ENCODE measurements around the gene BTBD6.

Gene BTBD6

DNA sequence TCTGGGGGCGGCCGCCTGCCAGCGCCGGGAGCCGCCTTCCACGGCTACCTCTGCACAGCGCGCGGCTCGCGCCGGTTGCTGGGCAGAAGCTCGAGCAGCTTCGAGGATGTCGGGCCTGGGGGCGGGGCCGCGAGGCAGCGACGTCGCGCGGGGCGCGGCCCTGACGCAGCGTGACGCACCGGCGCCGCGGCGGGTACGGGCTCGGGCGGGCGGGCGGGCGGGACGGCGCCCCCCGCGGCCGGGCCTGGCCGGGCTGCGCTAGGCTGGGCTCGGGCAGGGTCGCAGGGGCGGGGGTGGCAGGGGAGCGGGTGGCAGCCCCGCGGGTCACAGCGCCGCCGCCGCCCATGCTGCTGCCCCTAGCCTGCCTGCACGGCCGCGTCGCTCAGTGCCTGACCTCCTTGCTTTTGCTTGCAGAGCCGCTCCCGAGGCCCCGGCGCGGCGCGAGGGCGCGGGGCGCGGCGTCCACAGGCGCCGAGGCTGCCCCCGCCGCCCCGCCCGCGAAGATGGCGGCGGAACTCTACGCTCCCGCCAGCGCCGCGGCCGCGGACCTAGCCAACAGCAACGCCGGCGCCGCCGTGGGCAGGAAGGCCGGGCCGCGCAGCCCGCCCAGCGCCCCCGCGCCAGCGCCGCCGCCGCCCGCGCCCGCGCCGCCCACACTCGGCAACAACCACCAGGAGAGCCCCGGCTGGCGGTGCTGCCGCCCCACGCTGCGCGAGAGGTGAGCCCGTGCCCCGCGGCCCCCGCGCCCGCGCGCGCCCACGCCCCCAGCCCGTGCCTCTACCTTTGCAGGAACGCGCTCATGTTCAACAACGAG, at the start of gene BTBD6:
Gene BTBD6 (plus strand): TSS at position 166 of the 814 bp plus-strand sequence. CDS start 179 bp downstream, at position 345.
- DNase-seq (ENCODE audit: low read depth in 1 of 2, low spot score in 1 of 2) = peak; percentile 76 to 85

DNA sequence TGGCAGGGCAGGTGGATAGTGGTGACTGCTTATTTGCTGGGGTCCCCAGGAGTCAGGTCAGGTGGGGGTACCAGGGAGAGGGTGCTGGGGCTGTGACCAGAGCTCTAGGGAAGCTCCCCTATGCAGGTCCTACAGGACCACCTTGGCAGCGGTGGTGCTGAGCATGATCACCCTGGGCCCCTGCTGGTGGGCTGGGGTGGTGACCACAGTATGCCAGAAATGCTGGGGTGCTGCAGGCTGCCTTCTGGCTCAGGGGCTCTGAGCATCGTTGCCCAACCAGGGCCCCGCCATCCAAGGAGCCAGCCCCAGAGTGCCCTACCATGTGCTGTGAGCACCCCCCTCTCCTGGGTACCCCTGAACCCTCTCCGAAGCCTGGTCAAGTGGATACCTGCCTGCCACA, 49.7 kb upstream of the BTBD6 start:
- DNase-seq (ENCODE audit: low read depth in 1 of 2, low spot score in 1 of 2) = no peak

- DNase-seq (ENCODE audit: low read depth in 1 of 2, low spot score in 1 of 2) = no peak
These were observed 49.2 kb upstream of the BTBD6 start for GRCh38 chr14:105199093-105199492.

DNA sequence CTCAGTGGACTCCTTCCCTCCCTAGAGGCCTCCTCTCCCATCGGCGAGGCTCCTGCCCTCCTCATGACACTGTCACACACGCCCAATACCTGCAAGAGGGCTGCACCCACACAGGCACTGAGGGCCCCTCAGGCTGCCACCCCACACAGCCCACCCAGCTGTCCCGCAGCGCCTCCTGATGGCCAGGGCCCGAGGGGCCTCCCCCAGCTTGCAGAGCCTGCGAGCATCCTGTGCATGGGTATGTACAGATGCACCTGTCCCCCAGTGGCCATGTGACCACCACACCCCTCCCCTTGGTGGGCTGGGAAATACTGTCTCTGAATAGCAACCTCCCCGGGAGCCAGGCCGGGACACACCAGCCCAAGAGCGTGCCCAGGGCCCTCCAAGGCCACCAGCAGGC, 48.3 kb upstream of the BTBD6 start:
- no peak for DNase-seq (ENCODE audit: low read depth in 1 of 2, low spot score in 1 of 2)

- no peak for DNase-seq (ENCODE audit: low read depth in 1 of 2, low spot score in 1 of 2)
These were observed 47.7 kb upstream of the BTBD6 start for GRCh38 chr14:105200641-105201040.

DNA sequence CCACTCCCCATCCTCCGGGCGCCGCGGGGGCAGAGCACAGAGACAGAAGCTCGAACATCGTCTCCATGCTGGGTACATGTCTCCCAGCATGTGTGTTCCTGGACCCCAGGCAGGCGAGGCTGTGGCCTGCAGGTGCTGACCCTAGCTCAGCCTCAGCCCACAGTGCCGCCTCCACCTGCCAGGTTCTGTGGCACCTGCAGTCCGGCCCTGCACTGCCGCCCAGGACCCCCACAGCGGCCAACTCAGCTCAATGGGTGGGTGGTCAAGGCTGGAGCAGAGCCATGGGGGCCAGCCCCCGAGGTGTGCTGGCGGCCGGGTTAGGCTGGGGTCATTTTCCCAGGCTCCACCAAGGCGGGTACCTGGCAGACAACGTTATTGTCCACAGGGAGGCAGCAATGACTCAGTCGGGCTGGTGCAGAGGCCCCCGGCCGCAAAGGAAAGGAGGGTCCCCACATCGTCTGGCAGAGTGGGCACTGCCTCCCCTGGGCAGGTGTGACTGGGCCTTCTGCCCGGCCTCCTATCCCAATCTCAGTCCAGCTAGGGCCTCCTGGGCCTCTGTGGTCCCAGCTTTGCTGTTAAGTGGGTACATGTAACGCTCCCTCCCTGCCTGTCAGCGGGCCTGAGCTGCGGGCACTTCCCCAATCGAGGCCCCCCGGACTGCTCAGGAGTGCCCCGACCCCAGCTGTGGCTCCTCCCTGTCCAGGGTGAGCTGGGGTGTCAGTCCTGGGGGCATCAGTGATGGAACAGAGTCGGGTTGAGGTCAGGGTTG, 47.0 kb upstream of the BTBD6 start:
- DNase-seq (ENCODE audit: low read depth in 1 of 2, low spot score in 1 of 2) = no peak

- no peak for DNase-seq (ENCODE audit: low read depth in 1 of 2, low spot score in 1 of 2)
These were observed 46.3 kb upstream of the BTBD6 start for GRCh38 chr14:105201925-105202513.

DNA sequence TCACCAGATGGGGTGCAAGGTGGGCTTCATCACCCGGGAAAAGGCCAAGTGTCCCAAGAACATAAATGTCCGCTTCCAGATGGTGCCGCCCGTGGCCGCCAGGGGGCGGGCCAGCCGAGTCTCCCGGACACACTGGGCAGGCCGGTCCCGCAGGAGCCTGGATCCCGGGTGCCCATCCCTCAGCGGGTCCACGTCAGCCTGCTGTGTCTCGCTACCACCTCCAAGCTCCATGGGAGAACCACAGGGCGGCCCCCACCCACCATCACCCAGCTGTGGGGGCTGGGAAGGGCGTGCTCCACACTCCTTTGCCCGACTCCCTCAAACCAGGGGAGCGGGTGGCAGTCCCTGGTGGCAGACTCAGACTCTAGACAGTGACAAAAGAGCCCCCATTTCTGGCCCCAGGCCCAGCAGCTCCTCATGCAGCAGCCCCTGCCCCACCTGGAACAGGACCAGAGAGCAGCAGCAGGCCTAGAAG, 45.2 kb upstream of the BTBD6 start:
- DNase-seq (ENCODE audit: low read depth in 1 of 2, low spot score in 1 of 2) = peak; percentile 26 to 52

GRCh38 chr14:105203701-105204100, 44.6 kb upstream of the BTBD6 start:
- DNase-seq (ENCODE audit: low read depth in 1 of 2, low spot score in 1 of 2) = no peak

DNA sequence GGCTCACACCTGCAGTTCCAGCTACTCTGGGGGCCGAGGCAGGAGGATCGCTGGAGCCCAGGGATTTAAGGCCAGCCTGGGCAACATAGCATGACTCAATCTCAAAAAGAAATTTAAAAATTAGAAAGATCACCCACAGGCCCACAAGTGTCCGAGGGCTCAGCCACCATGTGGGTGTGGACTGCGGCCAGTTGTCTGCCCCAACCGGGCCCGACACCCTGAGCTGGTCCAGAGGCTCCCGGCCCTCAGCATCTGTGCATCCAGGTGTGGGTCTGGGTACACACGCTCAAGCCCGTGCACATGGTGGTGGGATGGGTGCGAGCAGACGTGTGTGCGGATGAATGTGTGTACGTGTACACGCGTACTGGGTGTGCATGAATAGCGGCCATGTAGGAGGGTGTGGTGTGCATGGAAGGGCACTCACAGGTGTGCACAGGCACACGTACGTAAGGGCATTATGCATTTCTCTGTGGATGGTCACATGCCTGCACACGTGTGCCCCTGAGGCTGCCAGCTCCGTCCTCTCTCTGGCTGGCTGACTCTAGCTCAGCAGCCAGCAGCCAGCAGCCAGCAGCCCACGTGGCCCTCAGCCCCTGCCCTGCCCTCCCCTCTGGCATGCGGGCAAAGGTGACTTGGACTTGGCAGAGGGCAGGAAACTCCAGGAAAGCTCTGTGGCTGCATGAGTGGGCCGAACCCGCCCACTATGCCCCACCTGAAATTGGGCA, 44.0 kb upstream of the BTBD6 start:
- DNase-seq (ENCODE audit: low read depth in 1 of 2, low spot score in 1 of 2) = no peak

DNA sequence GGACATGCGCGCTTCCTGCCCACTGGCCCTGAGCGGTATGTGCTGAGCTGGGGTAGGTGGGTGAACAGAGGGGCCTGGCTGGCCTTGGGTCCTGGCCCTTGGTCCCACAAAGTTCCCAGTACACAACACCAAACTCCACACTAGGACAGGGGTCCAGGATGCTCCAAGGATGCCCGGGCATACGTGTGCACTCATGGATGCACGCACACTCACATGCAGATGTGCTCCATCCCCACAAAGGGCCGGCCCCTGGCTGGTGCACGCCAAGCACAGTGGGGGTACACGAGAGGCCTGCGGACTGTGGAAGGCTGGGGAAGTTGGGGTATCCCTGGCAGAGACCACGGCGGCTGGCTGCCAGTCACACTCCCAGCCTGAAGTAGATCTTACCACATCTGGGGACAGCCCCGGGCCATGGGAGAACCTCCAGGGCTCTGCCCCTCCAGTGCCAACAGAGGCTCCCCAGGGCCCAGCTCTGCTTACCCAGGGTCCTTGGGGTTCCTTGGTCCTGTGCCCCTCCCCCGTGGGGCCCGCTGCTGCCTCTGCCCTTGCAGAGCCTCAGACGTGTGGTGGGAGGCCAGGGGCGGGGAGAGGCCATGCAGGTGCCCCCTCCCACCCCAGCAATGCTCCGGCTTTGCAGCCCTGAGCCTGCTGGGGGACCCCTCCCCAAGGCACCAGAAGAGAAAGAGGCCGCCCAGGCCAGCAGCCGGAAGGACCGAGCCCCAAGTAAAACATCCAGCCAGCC, 43.2 kb upstream of the BTBD6 start:
- no peak for DNase-seq (ENCODE audit: low read depth in 1 of 2, low spot score in 1 of 2)

DNA sequence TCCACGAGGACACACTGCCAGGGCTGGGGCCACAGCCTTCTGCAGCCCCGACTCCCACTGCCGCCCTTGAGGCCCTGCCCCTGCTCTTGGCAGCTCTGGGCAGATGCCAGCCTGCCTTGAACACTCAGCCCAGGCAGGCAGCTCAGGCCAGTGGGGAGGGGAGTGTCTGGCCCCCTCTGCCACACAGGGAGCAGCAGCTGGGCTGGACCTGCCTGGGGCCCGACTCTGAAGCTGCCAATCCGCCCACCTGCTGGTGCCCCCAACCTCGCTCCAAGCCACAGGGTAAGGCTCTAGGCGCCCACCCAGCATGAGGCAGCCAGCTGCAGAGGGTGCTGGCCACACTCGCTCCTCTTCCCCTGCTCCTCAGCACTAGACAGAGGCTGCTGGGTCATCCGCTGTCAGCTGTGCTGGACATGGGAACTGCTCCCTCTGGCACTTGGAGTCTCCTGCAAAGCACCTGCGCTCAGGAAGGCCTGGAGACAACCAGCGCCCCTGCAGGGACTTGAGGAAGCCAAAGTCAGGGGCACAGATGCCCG, 42.6 kb upstream of the BTBD6 start:
- DNase-seq (ENCODE audit: low read depth in 1 of 2, low spot score in 1 of 2) = no peak

DNA sequence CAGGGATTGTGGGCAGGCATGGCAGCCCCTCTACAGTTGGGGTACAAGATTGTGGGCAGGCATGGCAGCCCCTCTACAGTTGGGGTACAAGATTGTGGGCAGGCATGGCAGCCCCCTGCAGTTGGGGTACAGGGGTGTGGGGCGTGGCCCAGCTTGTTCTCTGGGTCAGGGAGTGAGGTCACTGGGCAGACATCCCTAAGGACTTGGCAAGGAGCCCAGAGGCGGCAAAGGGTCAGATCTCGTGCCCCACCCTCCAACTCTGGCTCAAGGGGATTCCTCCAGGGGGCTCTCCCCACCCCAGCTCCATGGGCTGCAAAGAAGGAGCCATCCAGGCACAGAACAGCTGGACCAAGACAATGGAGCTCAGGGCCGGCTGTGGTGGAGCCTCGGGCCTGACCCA, 41.5 kb upstream of the BTBD6 start:
- no peak for DNase-seq (ENCODE audit: low read depth in 1 of 2, low spot score in 1 of 2)

- no peak for DNase-seq (ENCODE audit: low read depth in 1 of 2, low spot score in 1 of 2)
These were observed 40.9 kb upstream of the BTBD6 start for GRCh38 chr14:105207460-105207901.

DNA sequence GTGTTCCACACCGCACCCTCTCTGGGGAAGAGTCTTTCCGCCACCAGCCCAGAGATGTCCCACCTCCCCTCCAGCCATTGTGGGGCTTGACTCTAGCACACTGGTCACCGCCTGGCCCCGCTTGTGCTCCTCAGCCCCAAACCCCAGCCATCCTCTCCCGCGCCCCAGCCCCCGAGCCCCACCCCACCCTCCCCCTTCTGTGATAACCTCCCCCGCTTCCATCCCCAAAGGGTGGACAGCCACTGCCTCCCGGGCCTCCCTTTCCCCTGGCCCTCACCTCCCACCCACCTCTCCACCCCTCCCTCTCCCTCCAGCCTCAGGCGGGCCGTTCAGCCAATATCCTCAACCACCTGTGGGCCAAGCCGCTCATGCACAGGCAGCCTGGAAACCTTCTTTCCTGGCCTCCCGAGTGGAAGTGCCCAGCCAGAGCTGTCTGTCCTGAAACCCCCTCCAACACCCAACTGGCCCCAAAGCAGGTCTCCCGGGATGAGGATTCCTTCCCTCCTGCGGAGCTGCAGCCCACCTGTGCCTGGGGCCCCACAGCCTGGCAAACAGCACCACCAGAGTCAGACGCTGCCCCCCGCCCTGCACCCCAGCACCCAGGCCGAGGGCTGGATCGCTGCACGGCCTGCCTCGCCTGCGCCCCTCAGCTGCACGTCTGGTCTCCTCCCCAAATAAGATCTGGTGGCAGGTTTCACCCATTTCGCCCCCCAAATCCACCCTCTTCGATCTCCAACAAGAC, 40.2 kb upstream of the BTBD6 start:
- DNase-seq (ENCODE audit: low read depth in 1 of 2, low spot score in 1 of 2) = no peak

GRCh38 chr14:105208738-105209075, 39.6 kb upstream of the BTBD6 start:
- no peak for DNase-seq (ENCODE audit: low read depth in 1 of 2, low spot score in 1 of 2)

DNA sequence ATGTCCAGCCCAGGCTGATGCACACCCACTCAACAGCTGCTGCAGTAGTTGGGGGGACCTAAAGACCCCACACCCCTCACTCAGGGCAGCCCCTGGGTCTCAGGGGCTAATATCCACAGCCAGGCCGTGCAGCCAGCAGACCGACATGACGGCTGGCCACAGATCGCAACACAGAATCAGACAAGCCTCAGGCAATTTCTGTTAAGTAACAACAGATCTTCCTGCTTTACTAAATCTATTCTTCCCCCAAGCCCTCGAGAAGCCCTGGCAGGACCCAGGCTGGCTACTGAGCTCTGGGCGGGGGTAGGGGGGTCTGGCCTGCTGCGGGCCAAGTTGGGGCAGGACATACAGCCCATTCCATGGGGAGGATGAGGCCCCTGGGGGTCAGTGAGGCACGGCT, 39.2 kb upstream of the BTBD6 start:
- no peak for DNase-seq (ENCODE audit: low read depth in 1 of 2, low spot score in 1 of 2)

DNA sequence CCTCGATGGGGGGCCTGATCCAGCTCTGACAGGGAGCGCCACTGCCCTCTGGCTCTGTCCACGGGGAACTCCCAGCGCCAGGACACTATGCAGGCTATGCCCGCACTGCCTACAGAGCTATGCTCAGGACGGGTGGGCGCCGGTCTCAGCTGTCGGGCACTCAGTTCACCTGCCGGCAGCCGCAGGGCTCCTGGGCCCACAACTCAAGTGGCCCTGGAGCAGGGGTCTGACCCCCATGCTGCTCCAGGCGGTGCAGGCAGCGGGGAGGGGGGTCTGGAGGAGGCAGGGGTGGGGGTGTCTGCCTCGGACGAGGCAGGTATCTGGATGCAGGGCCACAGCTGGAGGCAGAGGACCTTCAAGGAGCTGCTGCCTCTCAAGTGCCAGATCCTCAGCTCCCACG, 38.7 kb upstream of the BTBD6 start:
- DNase-seq (ENCODE audit: low read depth in 1 of 2, low spot score in 1 of 2) = no peak

DNA sequence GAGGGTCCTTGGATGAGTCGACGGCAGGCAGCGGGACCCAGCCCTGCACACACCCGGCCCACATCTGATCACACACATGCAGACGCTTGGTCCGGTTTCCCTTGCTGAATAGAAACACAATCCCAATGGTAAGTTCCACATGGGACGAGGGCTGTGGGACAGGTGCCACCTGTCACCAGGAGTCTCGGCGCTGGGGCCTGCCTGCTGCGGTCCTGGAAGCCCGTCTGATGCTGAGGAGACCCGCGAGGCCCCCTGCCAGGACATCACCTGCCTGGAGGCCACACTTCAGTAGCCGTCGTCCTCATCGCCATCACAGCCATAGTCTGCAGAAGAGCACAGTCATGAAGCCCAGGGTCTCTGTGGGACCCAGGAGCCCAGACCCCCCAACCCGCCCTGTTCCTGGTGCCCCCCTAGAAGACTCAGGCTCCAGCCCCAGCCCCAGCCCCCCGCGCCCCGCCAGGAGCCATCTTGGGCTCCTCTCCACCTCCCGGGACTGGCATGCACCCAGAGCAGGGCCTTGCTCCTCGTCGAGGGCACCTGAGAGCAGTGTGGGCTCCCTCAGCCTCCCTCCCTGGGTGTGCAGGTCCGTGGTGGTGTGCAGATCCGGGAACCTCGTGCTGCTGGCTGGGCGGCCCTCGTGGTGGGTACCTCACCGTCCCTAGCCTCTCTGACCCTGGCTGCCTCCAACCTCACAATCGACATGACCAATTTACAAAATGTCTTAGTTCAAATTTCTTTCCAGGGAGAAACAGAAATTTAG, 37.9 kb upstream of the BTBD6 start:
- DNase-seq (ENCODE audit: low read depth in 1 of 2, low spot score in 1 of 2) = no peak

Data from stimulated activated CD4-positive, alpha-beta T cell treated with anti-CD3 and anti-CD28 coated beads, Interleukin-15, amount 100 ng/mL, for 1 hour (primary cell).